ENCODE data around the gene AGBL1.

The AGBL1 gene

GRCh38 chr15:86064326-86064725 is 15.3 kb upstream of the AGBL1 start:
- Histone ChIP-seq H3K4me3 (ENCODE audit: severe bottlenecking) (no peak overlapping the region), H3K9me3 (ENCODE audit: severe bottlenecking) (peaks cover 2% of the 10 kb centered on the region), H3K27me3 (ENCODE audit: insufficient read depth, poor library complexity, severe bottlenecking) (peaks cover 64% of the 10 kb centered on the region), H3K36me3 (ENCODE audit: low read depth) (no peaks in the 10 kb centered on the region), H3K27ac (ENCODE audit: poor library complexity, severe bottlenecking) (no peak overlapping the region), H3K4me1 (ENCODE audit: insufficient read depth, poor library complexity, severe bottlenecking) (no peaks in the 10 kb centered on the region)
- TF ChIP-seq CTCF (IDR thresholded peaks at IDR 0.05; ENCODE audit: poor library complexity, severe bottlenecking) = no peak
- ATAC-seq (ENCODE audit: low read depth) (no peak), DNase-seq (ENCODE audit: low spot score) (no peak)

GRCh38 chr15:86066174-86066834 is 13.4 kb upstream of the AGBL1 start:
- H3K4me3 ChIP-seq (ENCODE audit: severe bottlenecking) = no peak overlapping the region
- H3K4me1 ChIP-seq (ENCODE audit: insufficient read depth, poor library complexity, severe bottlenecking) = no peaks in the 10 kb centered on the region
- H3K9me3 ChIP-seq (ENCODE audit: severe bottlenecking) = peaks cover 2% of the 10 kb centered on the region
- no peak for ATAC-seq (ENCODE audit: low read depth)
- no peaks in the 10 kb centered on the region for H3K36me3 ChIP-seq (ENCODE audit: low read depth)
- peaks cover 56% of the 10 kb centered on the region for H3K27me3 ChIP-seq (ENCODE audit: insufficient read depth, poor library complexity, severe bottlenecking)
- no peak for TF ChIP-seq CTCF (IDR thresholded peaks at IDR 0.05; ENCODE audit: poor library complexity, severe bottlenecking)
- no peak for DNase-seq (ENCODE audit: low spot score)
- H3K27ac ChIP-seq (ENCODE audit: poor library complexity, severe bottlenecking) = no peak overlapping the region

GRCh38 chr15:86073281-86073680 is 6.4 kb upstream of the AGBL1 start:
- no peak for TF ChIP-seq CTCF (IDR thresholded peaks at IDR 0.05; ENCODE audit: poor library complexity, severe bottlenecking)
- no peaks in the 10 kb centered on the region for H3K9me3 ChIP-seq (ENCODE audit: severe bottlenecking)
- DNase-seq (ENCODE audit: low spot score) = no peak

GRCh38 chr15:86076468-86076867 is 3.2 kb upstream of the AGBL1 start:
- DNase-seq (ENCODE audit: low spot score) (no peak), ATAC-seq (ENCODE audit: low read depth) (no peak)
- Histone ChIP-seq H3K27me3 (ENCODE audit: insufficient read depth, poor library complexity, severe bottlenecking) (peaks cover 37% of the 10 kb centered on the region), H3K9me3 (ENCODE audit: severe bottlenecking) (no peaks in the 10 kb centered on the region), H3K4me1 (ENCODE audit: insufficient read depth, poor library complexity, severe bottlenecking) (no peaks in the 10 kb centered on the region), H3K27ac (ENCODE audit: poor library complexity, severe bottlenecking) (no peak overlapping the region), H3K4me3 (ENCODE audit: severe bottlenecking) (no peak overlapping the region), H3K36me3 (ENCODE audit: low read depth) (no peaks in the 10 kb centered on the region)
- no peak for TF ChIP-seq CTCF (IDR thresholded peaks at IDR 0.05; ENCODE audit: poor library complexity, severe bottlenecking)

More at GRCh38 chr15:86073281-86073680, 6.4 kb upstream of the AGBL1 start:
- H3K27me3 ChIP-seq (ENCODE audit: insufficient read depth, poor library complexity, severe bottlenecking) = peaks cover 30% of the 10 kb centered on the region
- no peak overlapping the region for H3K27ac ChIP-seq (ENCODE audit: poor library complexity, severe bottlenecking)
- no peak overlapping the region for H3K4me3 ChIP-seq (ENCODE audit: severe bottlenecking)
- H3K4me1 ChIP-seq (ENCODE audit: insufficient read depth, poor library complexity, severe bottlenecking) = no peaks in the 10 kb centered on the region
- H3K36me3 ChIP-seq (ENCODE audit: low read depth) = no peaks in the 10 kb centered on the region
- ATAC-seq (ENCODE audit: low read depth) = no peak

GRCh38 chr15:86077070-86077469 is 2.6 kb upstream of the AGBL1 start:
- Histone ChIP-seq H3K4me3 (ENCODE audit: severe bottlenecking) (no peak overlapping the region), H3K27me3 (ENCODE audit: insufficient read depth, poor library complexity, severe bottlenecking) (peaks cover 37% of the 10 kb centered on the region), H3K4me1 (ENCODE audit: insufficient read depth, poor library complexity, severe bottlenecking) (no peaks in the 10 kb centered on the region), H3K36me3 (ENCODE audit: low read depth) (no peaks in the 10 kb centered on the region), H3K27ac (ENCODE audit: poor library complexity, severe bottlenecking) (no peak overlapping the region), H3K9me3 (ENCODE audit: severe bottlenecking) (no peaks in the 10 kb centered on the region)
- DNase-seq (ENCODE audit: low spot score) (no peak), ATAC-seq (ENCODE audit: low read depth) (peak; percentile 60; the same call in 2 of the 3 replicates)
- TF ChIP-seq CTCF (IDR thresholded peaks at IDR 0.05; ENCODE audit: poor library complexity, severe bottlenecking) = no peak
